ENCODE measurements around the gene TIMM22. TPM values are rescaled to one million over a fixed set of nuclear protein-coding genes. Genes with fewer than 3 reads are reported as not detected.

TIMM22 gene
- total RNA-seq = 17.8 and 23.8 TPM in 2 replicates

GRCh38 chr17:996554-997344 is at the start of gene TIMM22:
Gene TIMM22 (plus strand): TSS chr17:997129. CDS start chr17:997143, 14 bp downstream.

DNA sequence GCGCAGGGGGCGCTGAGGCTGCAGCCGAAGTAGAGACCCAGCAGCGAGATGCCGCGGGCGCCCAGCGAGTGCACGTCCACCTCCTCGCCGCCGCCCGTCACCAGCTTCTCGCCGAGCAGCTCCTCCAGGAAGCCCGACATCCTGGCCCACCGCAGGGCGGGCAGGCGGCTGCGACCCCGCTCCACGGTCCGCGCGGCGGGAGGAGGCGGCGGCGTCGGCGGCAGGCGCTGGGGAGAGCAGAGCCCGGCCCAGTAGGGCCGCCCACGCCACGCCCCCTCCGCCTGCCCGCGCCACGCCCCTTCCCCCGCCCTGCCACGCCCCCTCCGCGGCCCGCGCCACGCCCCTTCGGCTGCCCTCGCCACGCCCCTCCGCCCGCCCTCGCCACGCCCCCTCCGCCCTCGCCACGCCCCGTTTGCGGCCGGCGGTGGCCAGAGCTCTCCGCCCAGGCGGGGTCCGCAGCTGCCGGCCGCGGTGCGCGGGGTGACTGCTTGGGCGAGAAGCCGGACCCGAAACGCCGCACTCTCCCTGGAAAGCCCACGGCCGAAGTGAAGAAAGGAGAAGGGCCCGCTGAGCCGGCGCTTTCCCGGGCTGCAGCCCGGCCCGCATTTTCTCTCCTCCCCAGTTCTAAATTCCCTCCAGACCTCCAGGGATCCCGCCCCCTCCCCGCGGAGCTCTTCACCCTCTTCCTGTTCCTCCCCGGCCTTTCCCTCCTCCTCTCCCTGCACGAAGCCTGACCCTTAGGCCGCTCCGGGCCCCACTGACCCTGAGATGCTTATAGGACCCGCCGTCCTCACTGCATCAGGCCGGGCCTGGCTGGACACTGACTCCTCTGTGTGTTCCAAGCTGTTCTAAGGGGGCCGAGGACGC is 17.2 kb upstream of the TIMM22 start, which contains the start of gene NXN:
Gene NXN, minus strand, starts transcription at position 238 of the 867 bp plus-strand sequence.

Other genes with a start within 250 kb of the TIMM22 start
- gene GEMIN4, start 244.9 kb upstream of the TIMM22 start, total RNA-seq = 29.0 and 30.8 TPM in 2 replicates
- gene GLOD4, start 214.8 kb upstream of the TIMM22 start, total RNA-seq = 52.3 and 60.9 TPM in 2 replicates
- gene MRM3, start 214.8 kb upstream of the TIMM22 start, total RNA-seq = 13.8 and 16.5 TPM in 2 replicates
- gene NXN, start 17.4 kb upstream of the TIMM22 start, total RNA-seq = 93.3 and 117 TPM in 2 replicates
- gene ABR, start 182.9 kb downstream of the TIMM22 start, total RNA-seq = 45.8 and 53.5 TPM in 2 replicates